Left hindlimb (tissue), 1 donor: ENCODE results near the gene ACTMAP.
"Not testable (repeated sequence)": the region's sequence is repeated elsewhere in the genome, so short reads cannot be mapped to it uniquely, and the experiment has no call there.

Source experiments
- DNase-seq: peaks from one replicate; pipeline ENCODE4 v3.0.0-alpha.2; 2018

ACTMAP gene

DNA sequence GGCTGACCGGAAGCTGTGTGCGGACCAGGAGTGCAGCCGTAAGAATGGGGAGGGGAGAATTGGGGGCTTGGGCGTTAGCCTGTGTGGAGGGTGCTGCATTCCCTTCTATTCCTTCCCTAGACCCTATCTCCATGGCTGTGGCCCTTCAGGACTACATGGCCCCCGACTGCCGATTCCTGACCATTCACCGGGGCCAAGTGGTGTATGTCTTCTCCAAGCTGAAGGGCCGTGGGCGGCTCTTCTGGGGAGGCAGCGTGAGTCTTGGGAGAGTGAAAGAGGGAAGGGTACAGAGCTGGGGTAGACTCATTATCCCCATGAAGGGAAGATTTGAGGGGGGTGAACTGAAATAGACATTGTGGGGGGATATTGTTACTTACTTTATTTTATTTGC is 25.4 kb upstream of the ACTMAP start:
- DNase-seq, result no peak

DNA sequence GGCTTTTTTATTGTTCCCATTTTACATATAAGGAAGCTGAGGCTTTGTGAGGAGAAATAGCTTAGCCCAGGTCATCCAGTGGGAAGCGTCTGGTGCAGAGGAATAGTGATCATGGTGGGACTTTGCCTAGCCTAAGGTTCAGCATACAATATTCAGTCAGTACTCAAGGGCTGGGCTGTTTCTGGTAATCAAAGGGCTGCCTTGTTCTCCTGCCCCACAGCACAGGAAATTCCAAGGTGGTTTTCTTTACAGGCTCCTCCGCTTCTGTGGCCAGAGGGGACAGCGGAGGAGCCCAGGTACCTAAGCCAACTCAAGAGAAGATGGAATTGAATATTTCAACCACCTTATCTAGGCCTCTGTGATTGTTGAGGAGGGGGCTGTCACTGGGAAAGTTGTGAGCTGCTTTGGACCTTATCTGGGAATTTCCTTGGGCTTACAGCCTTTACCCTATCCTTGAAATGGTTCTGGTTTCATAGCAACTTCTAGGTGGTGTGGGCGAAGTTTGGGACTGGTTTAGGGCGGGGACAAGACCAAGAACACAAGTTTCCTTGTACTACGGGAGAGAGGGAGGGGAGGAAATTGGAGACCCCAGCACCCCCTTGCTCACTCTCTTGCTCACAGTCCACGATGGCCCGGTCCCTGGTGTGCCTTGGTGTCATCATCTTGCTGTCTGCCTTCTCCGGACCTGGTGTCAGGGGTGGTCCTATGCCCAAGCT is 24.8 kb upstream of the ACTMAP start, which contains the start of gene MIA:
TSS of gene MIA (plus strand) at position 606 of the 716 bp plus-strand sequence. CDS start at position 628, 22 bp downstream.
- DNase-seq, result peak; percentile 57

DNA sequence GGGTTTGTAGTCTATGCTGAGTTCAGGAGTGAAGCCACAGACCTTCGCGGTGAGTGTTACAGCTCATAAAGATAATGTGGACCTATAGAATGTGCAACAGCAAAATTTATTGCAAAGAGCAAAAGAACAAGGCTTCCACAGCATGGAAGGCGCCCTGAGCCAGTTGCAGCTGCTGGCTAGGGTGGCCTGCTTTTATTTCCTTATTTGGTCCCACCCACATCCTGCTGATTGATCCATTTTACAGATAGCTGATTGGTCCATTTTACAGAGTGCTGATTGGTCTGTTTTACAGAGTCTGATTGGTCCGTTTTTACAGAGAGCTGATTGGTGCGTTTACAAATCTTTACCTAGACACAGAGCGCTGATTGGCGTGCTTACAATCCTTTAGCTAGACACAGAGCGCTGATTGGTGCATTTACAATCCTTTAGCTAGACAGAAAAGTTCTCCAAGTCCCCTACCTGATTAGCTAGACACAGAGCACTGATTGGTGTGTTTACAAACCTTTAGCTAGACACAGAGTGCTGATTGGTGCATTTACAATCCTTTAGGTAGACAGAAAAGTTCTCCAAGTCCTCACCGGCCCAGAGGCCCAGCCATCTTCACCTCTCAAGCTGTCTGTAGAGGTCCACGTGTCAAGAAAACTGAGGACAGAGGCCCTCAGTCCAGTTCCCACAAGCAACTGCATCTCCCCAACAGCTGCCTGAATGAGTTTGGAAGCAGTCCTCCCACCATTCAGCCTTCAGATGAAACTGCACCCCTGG is 21.0 kb upstream of the ACTMAP start:
- not testable (repeated sequence) for DNase-seq

DNA sequence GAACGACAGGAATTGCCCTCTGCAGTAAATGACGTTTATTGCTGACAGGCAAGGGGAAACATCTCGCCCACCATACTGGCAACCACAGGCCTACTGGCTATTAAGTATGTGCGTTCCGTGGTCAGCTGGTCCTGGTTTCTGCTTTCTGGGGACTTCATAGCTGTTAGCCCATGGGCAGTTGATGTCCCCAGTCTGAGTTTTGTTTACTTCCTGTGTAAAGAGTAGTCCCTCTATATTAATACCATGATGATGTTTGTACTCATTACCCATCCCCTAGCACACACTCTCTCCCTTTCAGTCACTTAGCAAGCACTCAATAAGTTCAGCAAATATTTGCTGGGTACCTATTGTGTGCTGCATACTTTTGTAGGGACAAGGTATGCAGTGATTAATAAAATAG is 18.6 kb upstream of the ACTMAP start:
- no peak for DNase-seq

GRCh38 chr19:40766385-40766784 is 16.1 kb upstream of the ACTMAP start:
- not testable (repeated sequence) for DNase-seq

- DNase-seq, result no peak
Observed at GRCh38 chr19:40763963-40764362, 13.7 kb upstream of the ACTMAP start.

GRCh38 chr19:40763526-40763925 is 13.2 kb upstream of the ACTMAP start:
- DNase-seq, result no peak

DNA sequence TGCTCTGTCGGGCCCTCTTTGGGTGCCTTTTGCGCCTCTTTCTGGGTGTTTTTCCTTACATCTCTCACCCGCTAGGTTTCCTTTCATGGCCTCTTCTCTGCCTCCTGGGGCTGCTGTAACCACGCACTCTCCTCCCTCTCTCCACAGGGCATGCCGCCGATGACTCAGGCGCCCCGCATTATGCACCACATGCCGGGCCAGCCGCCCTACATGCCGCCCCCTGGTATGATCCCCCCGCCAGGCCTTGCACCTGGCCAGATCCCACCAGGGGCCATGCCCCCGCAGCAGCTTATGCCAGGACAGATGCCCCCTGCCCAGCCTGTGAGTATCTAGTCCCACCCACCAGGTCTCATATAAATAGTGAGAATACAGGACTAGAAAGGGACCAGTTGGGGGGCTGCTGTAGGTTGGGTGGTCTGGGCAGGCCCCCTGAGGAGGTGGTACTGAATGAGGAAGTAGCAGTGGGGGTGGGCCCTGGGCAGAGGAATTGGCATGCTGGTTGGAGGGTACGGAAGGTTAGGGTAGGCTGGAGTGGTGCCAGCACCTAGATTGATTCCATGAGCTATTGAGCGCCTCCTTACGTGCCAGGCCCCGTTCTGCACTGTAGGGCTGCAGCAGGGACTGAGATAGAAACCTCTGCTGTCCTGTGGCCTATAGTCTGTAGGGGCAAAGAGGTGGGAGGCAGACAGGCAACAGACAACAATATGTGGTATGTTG is 12.6 kb upstream of the ACTMAP start:
- no peak for DNase-seq

GRCh38 chr19:40759352-40759751 is 9.1 kb upstream of the ACTMAP start:
- no peak for DNase-seq

- no peak for DNase-seq
Observed at GRCh38 chr19:40758491-40758890, 8.2 kb upstream of the ACTMAP start.

GRCh38 chr19:40756502-40757110 is 6.3 kb upstream of the ACTMAP start:
- no peak for DNase-seq

- DNase-seq, result no peak
Observed at GRCh38 chr19:40755791-40756190, 5.5 kb upstream of the ACTMAP start.

DNA sequence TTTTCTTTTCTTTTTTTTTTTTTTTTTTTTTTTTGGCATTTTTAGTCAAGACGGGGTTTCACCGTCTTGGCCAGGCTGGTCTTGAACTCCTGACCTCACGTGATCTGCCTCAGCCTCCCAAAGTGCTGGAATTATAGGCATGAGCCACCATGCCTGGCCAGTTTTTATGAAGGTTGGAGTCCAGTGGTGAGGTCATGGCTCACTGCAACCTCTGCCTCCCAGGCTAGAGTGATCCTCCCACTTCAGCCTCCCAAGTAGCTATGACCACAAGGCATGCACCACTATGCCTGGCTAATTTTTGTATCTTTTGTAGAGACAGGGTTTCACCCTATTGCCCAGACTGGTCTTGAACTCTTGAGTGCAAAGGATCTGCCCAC is 5.0 kb upstream of the ACTMAP start:
- no peak for DNase-seq

GRCh38 chr19:40754611-40755247 is 4.5 kb upstream of the ACTMAP start:
- DNase-seq, result no peak

GRCh38 chr19:40752257-40752781 is 2.0 kb upstream of the ACTMAP start:
- DNase-seq, result no peak

DNA sequence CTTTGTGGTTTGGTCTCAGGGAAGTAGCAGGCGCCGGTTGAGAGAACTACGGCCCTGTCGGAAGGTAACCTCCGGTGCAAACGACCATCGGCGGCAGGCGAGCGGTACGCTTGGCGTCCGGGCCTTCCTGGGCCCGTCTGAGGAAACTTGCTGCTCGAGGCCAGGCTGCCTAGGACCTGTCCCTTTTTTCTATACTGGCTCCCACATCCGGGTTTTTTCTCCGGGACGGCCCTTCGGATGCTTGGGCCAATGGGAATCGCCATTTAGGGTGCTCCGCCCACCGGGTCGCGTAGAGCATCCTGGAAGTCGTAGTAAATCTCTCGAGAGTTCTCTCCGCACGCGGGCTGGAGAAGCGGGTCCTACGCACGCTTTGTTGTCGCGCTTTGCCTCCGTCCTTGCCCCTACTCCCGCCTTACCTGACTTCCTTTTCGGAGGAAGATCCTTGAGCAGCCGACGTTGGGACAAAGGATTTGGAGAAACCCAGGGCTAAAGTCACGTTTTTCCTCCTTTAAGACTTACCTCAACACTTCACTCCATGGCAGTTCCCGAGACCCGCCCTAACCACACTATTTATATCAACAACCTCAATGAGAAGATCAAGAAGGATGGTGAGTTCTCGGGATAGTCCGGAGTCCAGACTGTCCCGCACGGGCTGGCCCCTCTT is 729 bp upstream of the ACTMAP start, which contains the start of gene SNRPA:
TSS of gene SNRPA (plus strand) at position 330 of the 664 bp plus-strand sequence. CDS start at position 536, 206 bp downstream.
- DNase-seq, result peak; percentile 98

- DNase-seq, result no peak
Observed at GRCh38 chr19:40747536-40747935, 2.7 kb downstream of the ACTMAP start.

DNA sequence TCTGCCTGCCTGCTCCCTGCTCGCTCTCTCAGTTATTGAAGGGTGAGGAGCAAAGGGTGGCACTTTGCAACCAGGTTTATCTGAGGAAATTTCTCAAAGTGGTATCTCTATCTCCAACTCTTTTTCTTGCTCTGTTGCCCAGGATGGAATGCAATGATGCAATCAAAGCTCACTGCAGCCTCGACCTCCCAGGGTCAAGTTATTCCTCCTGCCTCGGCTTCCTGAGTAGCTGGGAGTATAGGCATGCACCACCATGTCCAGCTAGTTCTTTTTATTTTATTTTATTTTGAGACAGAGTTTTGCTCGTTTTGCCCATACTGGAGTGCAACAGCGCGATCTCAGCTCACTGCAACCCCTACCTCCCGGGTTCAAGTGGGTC is 4.9 kb downstream of the ACTMAP start:
- DNase-seq, result no peak

- no peak for DNase-seq
Observed at GRCh38 chr19:40744554-40745401, 5.5 kb downstream of the ACTMAP start.

DNA sequence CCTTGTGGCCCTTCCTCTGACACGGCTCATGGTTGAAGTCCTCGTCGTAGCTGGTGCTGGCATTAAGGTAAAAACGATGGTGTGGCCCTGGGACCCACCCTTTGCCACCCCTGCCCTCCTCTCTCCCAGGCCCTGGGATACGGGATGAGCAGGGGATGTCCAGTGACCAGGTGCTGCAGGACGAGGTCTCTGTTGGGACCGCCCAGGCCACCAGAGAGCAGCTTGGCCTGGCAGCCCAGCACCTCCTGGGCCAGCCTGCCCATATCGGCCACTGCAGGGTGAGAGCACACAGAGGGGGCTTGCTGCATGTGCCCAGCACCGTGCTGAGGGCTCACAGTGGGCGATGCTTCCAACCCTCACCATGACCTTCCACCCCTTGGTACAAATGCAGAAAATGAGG is 6.4 kb downstream of the ACTMAP start:
- DNase-seq, result no peak

DNA sequence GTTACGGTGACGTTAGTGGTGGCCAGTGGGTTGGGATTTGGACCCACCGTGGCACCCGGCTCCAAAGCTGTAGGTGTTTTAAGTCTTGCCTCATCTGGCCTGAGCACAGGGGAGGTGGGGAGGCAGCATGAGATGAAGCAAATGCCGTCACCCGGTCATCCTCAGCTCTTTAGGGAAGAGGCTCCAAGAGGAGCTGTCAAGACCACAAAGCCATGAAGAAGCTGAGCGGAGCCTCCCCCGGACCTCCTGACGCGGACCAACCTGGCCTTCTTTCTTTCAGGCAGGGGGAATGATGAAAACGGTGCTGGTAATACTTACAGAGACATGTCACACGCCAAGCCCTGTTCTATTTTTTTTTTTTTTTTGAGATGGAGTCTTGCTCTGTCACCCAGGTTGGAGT is 7.4 kb downstream of the ACTMAP start:
- DNase-seq, result no peak
